GM23338 (cell line): ENCODE data around the gene MMS19. TPM values are rescaled to one million over a fixed set of nuclear protein-coding genes. Genes with fewer than 3 reads are reported as not detected.

ENCODE experiments used
- ATAC-seq: fragments of 200-7000 bp; cut with Tn5 transposase; 3 replicates; pipeline ENCODE4 v1.9.1; 2020
- DNase-seq: peaks from one replicate; pipeline ENCODE4 v3.0.0-alpha.2; 2015; ENCODE audit warnings: low spot score
- H2AFZ ChIP-seq: fragments of 200-600 bp; sonication (generic); 2 replicates; pipeline ENCODE4 v1.8.0; 2016; ENCODE audit warnings: antibody characterized with exemption, mild to moderate bottlenecking, moderate library complexity
- H3F3A ChIP-seq: fragments of 200-600 bp; sonication (generic); replicated peaks from 2 replicates; pipeline ENCODE4 v1.8.0; 2017; ENCODE audit warnings: antibody characterized with exemption, mixed run types, low read depth
- H3K27ac ChIP-seq: fragments of 200-600 bp; sonication (generic); 2 replicates; pipeline ENCODE4 v1.6.1; 2016; ENCODE audit warnings: low read depth
- H3K27me3 ChIP-seq: fragments of 200-600 bp; sonication (generic); 2 replicates; pipeline ENCODE4 v1.8.0; 2016; ENCODE audit warnings: mild to moderate bottlenecking, mixed run types, moderate library complexity; ENCODE audit not compliant: insufficient read depth
- H3K36me3 ChIP-seq: fragments of 200-600 bp; sonication (generic); 2 replicates; pipeline ENCODE4 v1.8.0; 2016; ENCODE audit warnings: mild to moderate bottlenecking; ENCODE audit not compliant: insufficient read depth
- H3K4me1 ChIP-seq: fragments of 200-600 bp; sonication (generic); 2 replicates; pipeline ENCODE4 v1.8.0; 2016; ENCODE audit warnings: mild to moderate bottlenecking, moderate library complexity; ENCODE audit not compliant: insufficient read depth
- H3K4me2 ChIP-seq: fragments of 200-600 bp; sonication (generic); 2 replicates; pipeline ENCODE4 v1.7.1; 2017; ENCODE audit warnings: mixed run types
- H3K4me3 ChIP-seq: fragments of 200-600 bp; sonication (generic); 2 replicates; pipeline ENCODE4 v1.6.1; 2016; ENCODE audit warnings: mixed run types
- H3K79me2 ChIP-seq: fragments of 200-600 bp; sonication (generic); replicated peaks from 2 replicates; pipeline ENCODE4 v1.8.0; 2017; ENCODE audit warnings: mild to moderate bottlenecking; ENCODE audit not compliant: insufficient read depth
- H3K9me2 ChIP-seq: fragments of 200-600 bp; sonication (generic); 2 replicates; pipeline ENCODE4 v1.8.0; 2017; ENCODE audit not compliant: insufficient read depth
- H4K20me1 ChIP-seq: fragments of 200-600 bp; sonication (generic); replicated peaks from 2 replicates; pipeline ENCODE4 v1.8.0; 2017; ENCODE audit warnings: mild to moderate bottlenecking; ENCODE audit not compliant: insufficient read depth
- H3K27ac Mint-ChIP-seq: 2 replicates; pipeline ENCODE4 v1.8.0; 2020; ENCODE audit warnings: inconsistent platforms, mild to moderate bottlenecking, moderate library complexity, mixed read lengths
- H3K27me3 Mint-ChIP-seq: 3 replicates; pipeline ENCODE4 v1.8.0; 2022; ENCODE audit warnings: low read depth, mild to moderate bottlenecking, moderate library complexity, mixed read lengths, inconsistent platforms; ENCODE audit not compliant: insufficient read depth, poor library complexity
- H3K36me3 Mint-ChIP-seq: 3 replicates; pipeline ENCODE4 v1.8.0; 2021; ENCODE audit warnings: low read depth, mild to moderate bottlenecking, inconsistent platforms, moderate library complexity, mixed read lengths
- H3K4me1 Mint-ChIP-seq: 3 replicates; pipeline ENCODE4 v1.8.0; 2020; ENCODE audit warnings: mild to moderate bottlenecking, inconsistent platforms, mixed read lengths
- H3K4me3 Mint-ChIP-seq: 3 replicates; pipeline ENCODE4 v1.8.0; 2021; ENCODE audit warnings: moderate library complexity, mild to moderate bottlenecking, inconsistent platforms, mixed read lengths
- H3K9me3 Mint-ChIP-seq: 3 replicates; pipeline ENCODE4 v1.8.0; 2020; ENCODE audit warnings: moderate library complexity, mild to moderate bottlenecking, inconsistent platforms, mixed read lengths
- CREB1 ChIP-seq: fragments of 250-450 bp; sonication (Bioruptor Pico); IDR thresholded peaks from 2 replicates; pipeline ENCODE4 v1.5.0; 2020; ENCODE audit warnings: low read depth, mild to moderate bottlenecking, moderate library complexity
- ETS1 ChIP-seq: IDR thresholded peaks from 2 replicates; pipeline ENCODE4 v1.6.1; 2016; ENCODE audit warnings: antibody characterized with exemption
- EZH2 ChIP-seq: fragments of 200-600 bp; sonication (generic); IDR thresholded peaks from one replicate; pipeline ENCODE4 v1.8.0; 2017; ENCODE audit warnings: antibody characterized with exemption, mild to moderate bottlenecking, low read depth; ENCODE audit not compliant: unreplicated experiment
- EZH2phosphoT487 ChIP-seq: fragments of 200-600 bp; sonication (generic); IDR thresholded peaks from one replicate; pipeline ENCODE4 v1.8.1; 2018; ENCODE audit warnings: antibody characterized with exemption; ENCODE audit not compliant: unreplicated experiment
- NANOG ChIP-seq: IDR thresholded peaks from 2 replicates; pipeline ENCODE4 v1.6.1; 2016; ENCODE audit warnings: antibody characterized with exemption, borderline replicate concordance
- POLR2AphosphoS5 ChIP-seq: IDR thresholded peaks from 2 replicates; pipeline ENCODE4 v1.6.1; 2016; ENCODE audit warnings: antibody characterized with exemption, low read depth
- STAT1 ChIP-seq: IDR thresholded peaks from one replicate; pipeline ENCODE4 v1.6.1; 2016; ENCODE audit warnings: antibody characterized with exemption; ENCODE audit not compliant: unreplicated experiment
- ZNF114 ChIP-seq: fragments of 250-450 bp; sonication (Bioruptor Pico); IDR thresholded peaks from 2 replicates; pipeline ENCODE4 v1.5.0; 2020; ENCODE audit warnings: mild to moderate bottlenecking, moderate library complexity
- polyA plus RNA-seq: library from polyadenylated mRNA; unstranded; fragments of >200 nt; fragmentation: Nextera tagmentation; extraction: Ambion mirVana; gene quantifications from 2 replicates; pipeline ENCODE4 v1.2.1, GENCODE V29; 2016
- total RNA-seq: library from RNA; depleted of rRNA; stranded (reverse); fragments of >200 nt; shearing (Covaris generic); gene quantifications from 2 replicates; pipeline ENCODE4 v1.2.3, GENCODE V29; 2014
- TF ChIP-seq, protein P1 (sequence below): fragments of 250-450 bp; sonication (Bioruptor Pico); IDR thresholded peaks from 2 replicates; pipeline ENCODE4 v1.5.0; 2020; ENCODE audit warnings: mild to moderate bottlenecking, moderate library complexity
- TF ChIP-seq, protein P2 (sequence below): IDR thresholded peaks from one replicate; pipeline ENCODE4 v1.6.1; 2018; ENCODE audit warnings: antibody characterized with exemption; ENCODE audit not compliant: unreplicated experiment

Gene MMS19
- total and polyA plus RNA-seq, 2 experiments from 2014 or later: 81.5 to 252 TPM

- TF ChIP-seq, protein P1, sequence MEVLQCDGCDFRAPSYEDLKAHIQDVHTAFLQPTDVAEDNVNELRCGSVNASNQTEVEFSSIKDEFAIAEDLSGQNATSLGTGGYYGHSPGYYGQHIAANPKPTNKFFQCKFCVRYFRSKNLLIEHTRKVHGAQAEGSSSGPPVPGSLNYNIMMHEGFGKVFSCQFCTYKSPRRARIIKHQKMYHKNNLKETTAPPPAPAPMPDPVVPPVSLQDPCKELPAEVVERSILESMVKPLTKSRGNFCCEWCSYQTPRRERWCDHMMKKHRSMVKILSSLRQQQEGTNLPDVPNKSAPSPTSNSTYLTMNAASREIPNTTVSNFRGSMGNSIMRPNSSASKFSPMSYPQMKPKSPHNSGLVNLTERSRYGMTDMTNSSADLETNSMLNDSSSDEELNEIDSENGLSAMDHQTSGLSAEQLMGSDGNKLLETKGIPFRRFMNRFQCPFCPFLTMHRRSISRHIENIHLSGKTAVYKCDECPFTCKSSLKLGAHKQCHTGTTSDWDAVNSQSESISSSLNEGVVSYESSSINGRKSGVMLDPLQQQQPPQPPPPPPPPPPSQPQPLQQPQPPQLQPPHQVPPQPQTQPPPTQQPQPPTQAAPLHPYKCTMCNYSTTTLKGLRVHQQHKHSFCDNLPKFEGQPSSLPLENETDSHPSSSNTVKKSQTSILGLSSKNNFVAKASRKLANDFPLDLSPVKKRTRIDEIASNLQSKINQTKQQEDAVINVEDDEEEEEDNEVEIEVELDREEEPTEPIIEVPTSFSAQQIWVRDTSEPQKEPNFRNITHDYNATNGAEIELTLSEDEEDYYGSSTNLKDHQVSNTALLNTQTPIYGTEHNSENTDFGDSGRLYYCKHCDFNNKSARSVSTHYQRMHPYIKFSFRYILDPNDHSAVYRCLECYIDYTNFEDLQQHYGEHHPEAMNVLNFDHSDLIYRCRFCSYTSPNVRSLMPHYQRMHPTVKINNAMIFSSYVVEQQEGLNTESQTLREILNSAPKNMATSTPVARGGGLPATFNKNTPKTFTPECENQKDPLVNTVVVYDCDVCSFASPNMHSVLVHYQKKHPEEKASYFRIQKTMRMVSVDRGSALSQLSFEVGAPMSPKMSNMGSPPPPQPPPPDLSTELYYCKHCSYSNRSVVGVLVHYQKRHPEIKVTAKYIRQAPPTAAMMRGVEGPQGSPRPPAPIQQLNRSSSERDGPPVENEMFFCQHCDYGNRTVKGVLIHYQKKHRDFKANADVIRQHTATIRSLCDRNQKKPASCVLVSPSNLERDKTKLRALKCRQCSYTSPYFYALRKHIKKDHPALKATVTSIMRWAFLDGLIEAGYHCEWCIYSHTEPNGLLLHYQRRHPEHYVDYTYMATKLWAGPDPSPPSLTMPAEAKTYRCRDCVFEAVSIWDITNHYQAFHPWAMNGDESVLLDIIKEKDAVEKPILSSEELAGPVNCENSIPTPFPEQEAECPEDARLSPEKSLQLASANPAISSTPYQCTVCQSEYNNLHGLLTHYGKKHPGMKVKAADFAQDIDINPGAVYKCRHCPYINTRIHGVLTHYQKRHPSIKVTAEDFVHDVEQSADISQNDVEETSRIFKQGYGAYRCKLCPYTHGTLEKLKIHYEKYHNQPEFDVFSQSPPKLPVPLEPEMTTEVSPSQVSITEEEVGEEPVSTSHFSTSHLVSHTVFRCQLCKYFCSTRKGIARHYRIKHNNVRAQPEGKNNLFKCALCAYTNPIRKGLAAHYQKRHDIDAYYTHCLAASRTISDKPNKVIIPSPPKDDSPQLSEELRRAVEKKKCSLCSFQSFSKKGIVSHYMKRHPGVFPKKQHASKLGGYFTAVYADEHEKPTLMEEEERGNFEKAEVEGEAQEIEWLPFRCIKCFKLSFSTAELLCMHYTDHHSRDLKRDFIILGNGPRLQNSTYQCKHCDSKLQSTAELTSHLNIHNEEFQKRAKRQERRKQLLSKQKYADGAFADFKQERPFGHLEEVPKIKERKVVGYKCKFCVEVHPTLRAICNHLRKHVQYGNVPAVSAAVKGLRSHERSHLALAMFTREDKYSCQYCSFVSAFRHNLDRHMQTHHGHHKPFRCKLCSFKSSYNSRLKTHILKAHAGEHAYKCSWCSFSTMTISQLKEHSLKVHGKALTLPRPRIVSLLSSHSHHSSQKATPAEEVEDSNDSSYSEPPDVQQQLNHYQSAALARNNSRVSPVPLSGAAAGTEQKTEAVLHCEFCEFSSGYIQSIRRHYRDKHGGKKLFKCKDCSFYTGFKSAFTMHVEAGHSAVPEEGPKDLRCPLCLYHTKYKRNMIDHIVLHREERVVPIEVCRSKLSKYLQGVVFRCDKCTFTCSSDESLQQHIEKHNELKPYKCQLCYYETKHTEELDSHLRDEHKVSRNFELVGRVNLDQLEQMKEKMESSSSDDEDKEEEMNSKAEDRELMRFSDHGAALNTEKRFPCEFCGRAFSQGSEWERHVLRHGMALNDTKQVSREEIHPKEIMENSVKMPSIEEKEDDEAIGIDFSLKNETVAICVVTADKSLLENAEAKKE (CRISPR knock-in tag): no peak
- TF ChIP-seq NANOG (no peak), ETS1 (no peak), EZH2 (no peak), EZH2phosphoT487 (no peak), ZNF114 (CRISPR knock-in tag) (no peak)
These were observed 30.1 kb downstream of the MMS19 start (continued) for GRCh38 chr10:97468162-97468561.

GRCh38 chr10:97466755-97467154 is 31.5 kb downstream of the MMS19 start:
- Histone ChIP-seq H3K27me3 (no peaks in the 10 kb centered on the region), H4K20me1 (peaks cover 11% of the 10 kb centered on the region), H3F3A (peaks cover 28% of the 10 kb centered on the region), H2AFZ (no peak overlapping the region), H3K4me1 (no peaks in the 10 kb centered on the region), H3K36me3 (peaks cover 74% of the 10 kb centered on the region), H3K27ac (no peak overlapping the region), H3K4me2 (no peak overlapping the region), H3K4me3 (no peak overlapping the region), H3K9me2 (no peaks in the 10 kb centered on the region), H3K79me2 (no peaks in the 10 kb centered on the region)
- Mint-ChIP-seq H3K9me3 (no peaks in the 10 kb centered on the region), H3K4me1 (peaks cover 5% of the 10 kb centered on the region; the same call in 1 of the 3 replicates), H3K4me3 (no peak overlapping the region), H3K36me3 (peaks cover 84% of the 10 kb centered on the region), H3K27ac (no peak overlapping the region), H3K27me3 (peaks cover 1% of the 10 kb centered on the region)
- no peak for TF ChIP-seq EZH2phosphoT487
- TF ChIP-seq ZNF114 (CRISPR knock-in tag): no peak
- TF ChIP-seq, protein P2, sequence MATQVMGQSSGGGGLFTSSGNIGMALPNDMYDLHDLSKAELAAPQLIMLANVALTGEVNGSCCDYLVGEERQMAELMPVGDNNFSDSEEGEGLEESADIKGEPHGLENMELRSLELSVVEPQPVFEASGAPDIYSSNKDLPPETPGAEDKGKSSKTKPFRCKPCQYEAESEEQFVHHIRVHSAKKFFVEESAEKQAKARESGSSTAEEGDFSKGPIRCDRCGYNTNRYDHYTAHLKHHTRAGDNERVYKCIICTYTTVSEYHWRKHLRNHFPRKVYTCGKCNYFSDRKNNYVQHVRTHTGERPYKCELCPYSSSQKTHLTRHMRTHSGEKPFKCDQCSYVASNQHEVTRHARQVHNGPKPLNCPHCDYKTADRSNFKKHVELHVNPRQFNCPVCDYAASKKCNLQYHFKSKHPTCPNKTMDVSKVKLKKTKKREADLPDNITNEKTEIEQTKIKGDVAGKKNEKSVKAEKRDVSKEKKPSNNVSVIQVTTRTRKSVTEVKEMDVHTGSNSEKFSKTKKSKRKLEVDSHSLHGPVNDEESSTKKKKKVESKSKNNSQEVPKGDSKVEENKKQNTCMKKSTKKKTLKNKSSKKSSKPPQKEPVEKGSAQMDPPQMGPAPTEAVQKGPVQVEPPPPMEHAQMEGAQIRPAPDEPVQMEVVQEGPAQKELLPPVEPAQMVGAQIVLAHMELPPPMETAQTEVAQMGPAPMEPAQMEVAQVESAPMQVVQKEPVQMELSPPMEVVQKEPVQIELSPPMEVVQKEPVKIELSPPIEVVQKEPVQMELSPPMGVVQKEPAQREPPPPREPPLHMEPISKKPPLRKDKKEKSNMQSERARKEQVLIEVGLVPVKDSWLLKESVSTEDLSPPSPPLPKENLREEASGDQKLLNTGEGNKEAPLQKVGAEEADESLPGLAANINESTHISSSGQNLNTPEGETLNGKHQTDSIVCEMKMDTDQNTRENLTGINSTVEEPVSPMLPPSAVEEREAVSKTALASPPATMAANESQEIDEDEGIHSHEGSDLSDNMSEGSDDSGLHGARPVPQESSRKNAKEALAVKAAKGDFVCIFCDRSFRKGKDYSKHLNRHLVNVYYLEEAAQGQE: no peak
- TF ChIP-seq POLR2AphosphoS5: no peak
- no peak for TF ChIP-seq STAT1
- no peak for TF ChIP-seq CREB1 (CRISPR knock-in tag)
- ATAC-seq: no peak
- no peak for DNase-seq
